ENCODE measurements around the gene ANKRD7.
A peak's percentile ranks its signal among the peaks of the same experiment; 100 is the strongest.
"Not testable (repeated sequence)": the region's sequence is repeated elsewhere in the genome, so short reads cannot be mapped to it uniquely, and the experiment has no call there.

ANKRD7 gene

DNA sequence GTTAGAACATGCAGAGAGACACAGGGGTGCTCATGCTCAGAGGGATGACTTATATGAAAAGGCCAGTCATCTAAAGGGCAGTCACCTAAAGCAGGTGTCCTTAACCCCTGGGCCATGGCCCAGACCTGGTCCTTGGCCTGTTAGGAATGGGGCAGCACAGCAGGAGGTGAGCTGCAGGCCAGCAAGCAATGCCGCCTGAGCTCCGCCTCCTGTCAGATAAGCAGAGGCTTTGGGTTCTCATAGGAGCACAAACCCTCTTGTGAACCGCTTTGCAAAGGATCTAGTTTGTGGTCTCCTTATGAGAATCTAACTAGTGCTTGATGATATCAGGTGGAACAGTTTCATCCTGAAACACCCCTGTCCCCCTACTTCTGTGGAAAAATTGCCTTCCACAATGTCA lies 14.5 kb downstream of the ANKRD7 start:
- DNase-seq (ENCODE audit: low spot score), result no peak

DNA sequence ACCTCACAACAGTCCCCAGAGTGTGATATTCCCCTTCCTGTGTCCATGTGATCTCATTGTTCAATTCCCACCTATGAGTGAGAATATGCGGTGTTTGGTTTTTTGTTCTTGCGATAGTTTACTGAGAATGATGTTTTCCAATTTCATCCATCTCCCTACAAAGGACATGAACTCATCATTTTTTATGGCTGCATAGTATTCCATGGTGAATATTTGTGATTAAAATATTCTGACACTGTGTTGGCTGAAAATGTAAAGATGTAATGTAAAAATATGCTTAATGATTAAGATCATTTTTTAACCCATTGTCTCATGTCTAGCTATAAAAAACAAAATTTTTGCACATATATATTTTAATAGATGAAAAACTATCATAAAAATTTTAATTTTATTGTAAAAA lies 15.8 kb downstream of the ANKRD7 start:
- not testable (repeated sequence) for DNase-seq (ENCODE audit: low spot score)

DNA sequence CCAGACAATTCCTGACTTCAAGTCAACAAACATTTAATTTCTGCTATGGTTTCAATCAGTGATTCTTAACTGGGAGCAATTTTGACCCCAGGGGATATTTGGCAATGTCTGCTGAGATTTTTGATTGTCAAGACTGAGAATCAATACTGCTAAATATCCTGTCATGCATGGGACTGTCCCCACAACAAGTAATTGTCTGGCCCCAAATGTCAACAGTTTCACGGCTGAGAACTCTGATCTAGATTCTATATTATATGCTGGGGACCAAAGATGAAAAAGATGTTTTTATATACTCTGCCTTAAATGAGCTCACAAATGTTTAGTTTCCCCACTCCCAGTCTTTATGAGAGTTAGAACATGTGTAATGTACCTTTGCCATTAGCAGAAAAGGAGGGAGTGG lies 19.2 kb downstream of the ANKRD7 start:
- no peak for DNase-seq (ENCODE audit: low spot score)

DNA sequence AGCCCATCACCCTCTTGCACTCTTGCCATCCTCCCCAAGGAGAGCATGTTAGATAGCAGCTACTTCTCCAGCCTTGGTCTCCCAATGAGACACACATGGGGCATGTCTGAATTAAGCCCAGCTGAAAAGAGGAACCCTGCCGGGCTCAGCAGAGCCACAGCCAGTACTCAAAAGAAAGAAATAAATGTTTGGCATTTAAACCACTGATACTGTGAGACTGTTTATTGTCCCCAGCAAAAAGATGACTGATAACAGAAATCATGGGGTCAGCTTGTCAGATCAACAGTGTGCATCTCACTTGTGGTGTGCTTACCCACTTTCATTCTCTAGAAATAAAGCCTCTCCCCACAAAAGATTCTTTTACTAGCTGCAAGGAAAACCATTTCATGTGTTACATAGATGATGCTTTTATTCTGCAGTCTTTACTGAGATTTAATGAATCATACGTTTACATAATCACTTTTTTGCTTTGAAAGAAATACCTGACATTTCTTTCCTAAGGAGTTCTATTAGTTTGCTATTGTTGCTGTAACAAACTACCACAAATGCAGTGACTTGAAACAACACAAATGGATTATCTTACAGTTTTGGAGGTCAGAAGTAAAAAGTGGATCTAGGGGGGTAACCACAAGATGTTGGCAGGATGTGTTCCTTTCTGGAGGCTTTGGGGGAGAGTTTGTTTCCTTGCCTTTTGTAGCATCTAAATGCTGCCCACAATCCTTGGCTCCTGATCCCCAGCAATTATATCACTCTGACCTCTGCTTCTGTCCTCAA lies 20.9 kb downstream of the ANKRD7 start:
- no peak for DNase-seq (ENCODE audit: low spot score)

DNA sequence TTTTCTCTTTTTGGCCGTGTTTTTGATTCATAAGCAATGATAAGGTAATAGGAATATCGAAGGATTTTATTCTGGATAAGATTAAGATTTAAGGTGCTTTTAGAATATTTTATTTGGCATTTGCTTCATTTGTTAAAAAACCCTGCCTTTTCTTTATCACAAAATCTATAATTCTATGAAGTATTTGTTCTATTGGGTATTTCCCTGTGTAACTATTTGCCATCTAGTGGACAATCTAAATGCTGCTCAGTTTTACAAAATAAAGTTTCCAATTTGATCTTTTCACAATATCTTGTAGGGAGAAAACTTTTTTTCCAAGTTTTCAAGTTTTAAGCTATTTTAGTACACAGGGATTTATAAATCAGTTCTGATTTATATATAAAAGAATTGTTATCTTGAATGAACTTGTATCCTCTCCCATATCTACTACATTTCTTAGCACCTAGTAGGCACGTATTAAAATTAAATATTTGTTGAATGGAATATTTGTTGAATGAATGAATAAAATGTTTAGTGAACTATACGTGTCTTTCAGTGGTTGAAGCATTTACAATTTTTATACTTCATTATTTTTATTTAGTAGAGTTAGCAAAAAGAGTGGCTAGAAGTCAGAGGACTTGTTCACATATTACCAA lies 26.5 kb downstream of the ANKRD7 start:
- DNase-seq (ENCODE audit: low spot score), result no peak

DNA sequence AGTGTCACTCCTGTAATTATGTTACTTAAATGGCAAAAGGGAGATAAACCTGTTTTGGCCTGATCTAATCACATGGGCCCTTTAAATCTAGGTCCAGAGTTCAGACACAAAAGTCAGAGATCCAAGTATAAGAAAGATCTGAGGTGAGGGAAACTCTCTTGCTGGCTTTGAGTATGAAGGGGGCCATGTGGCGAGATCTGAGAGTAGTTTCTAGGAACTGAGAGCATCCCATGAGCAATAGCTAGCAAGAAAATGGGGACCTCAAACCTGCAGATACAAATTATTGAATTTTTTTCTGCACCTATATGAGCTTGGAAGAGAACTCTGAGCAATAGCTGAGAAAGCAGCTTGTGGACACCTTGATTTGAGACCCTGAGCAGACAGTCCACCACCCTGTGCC lies 27.6 kb downstream of the ANKRD7 start:
- DNase-seq (ENCODE audit: low spot score), result no peak

DNA sequence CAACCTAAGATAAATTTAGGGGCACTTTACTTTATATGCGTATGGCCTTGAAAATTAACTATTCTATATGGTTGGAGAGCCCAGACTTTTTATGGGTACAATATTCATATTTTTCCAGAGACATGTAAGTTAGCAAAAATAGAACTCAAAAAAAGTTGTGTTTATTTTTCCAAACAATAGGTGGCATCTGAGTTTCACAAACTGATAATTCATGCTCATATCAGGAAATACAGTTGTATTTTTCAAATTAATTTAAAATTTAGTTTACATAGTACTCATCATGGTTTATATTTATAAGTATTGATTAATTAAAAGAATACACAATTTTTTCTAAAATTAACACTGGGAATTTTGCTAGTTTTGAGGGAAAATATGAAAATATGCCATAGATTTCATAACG lies 34.6 kb downstream of the ANKRD7 start:
- DNase-seq (ENCODE audit: low spot score), result no peak

DNA sequence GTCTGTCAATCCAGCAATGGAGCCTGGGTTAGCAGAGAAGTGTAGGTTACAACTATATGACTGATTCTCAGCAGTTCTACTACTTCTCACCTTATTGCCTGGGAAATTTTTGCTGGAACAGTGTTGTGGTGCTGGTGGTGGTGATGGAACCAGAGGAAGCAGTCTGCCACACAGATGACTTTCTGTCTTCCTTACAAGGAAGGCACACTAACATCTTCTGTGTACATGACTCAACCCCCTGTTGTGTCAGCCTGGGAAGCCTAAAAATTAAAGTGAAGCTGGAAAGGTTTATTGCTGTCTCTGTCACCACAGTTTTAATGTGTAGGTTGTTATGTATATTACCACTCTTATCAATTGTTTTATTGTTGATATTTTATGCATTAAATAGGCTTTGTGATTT lies 40.3 kb downstream of the ANKRD7 start:
- DNase-seq (ENCODE audit: low spot score), result peak; percentile 11

DNA sequence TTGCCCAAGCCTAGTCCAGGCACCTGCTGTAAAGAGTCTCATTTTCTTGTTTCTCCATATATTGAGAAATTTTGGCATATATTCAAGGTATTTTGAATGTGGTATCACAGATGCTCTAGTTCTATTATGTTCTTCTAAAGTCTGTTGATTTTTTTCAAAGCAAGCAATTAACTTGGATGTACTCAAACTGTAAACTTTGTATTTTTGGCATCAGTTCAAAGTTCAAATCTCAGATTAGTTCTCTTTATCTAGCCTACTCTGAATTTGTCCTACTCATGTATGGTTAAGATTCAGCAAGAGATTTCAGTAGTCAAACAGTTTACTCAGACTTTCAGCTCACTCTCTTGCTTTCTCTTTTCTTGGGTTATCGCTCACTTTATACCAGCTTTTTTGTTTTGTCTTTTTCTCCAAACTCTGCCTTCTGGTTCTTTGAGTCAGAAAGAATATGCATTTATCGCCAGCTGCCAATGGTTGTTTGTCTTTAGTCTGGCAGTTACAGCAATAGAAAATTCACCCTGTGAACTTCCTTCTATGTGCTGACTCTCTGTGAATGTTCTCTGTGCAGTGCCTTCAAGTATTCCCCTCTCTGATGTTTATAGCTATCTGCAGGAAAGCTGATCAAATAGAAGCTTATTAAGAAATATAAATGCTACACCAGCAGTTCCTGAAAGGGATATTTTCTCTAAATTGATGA lies 56.0 kb downstream of the ANKRD7 start:
- DNase-seq (ENCODE audit: low spot score), result no peak

DNA sequence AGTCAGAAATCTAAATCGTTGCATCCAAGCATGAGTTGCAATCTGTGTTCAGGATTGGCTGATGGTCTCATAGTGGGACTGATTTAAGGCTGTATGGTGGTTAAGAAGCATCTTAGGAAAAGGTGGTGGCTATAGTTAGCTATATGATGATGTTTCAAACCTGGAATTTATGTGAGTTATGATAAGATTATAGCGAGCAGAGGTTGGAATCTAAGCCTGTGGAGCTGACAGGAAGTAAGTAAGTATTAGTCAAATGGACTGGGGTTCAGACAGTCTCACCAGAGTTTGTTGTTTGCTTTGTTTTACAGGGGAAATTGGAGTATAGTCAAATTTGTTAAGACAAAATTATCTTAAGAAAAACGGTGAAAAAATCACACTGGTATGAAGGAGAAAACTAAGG lies 56.7 kb downstream of the ANKRD7 start:
- DNase-seq (ENCODE audit: low spot score), result no peak

DNA sequence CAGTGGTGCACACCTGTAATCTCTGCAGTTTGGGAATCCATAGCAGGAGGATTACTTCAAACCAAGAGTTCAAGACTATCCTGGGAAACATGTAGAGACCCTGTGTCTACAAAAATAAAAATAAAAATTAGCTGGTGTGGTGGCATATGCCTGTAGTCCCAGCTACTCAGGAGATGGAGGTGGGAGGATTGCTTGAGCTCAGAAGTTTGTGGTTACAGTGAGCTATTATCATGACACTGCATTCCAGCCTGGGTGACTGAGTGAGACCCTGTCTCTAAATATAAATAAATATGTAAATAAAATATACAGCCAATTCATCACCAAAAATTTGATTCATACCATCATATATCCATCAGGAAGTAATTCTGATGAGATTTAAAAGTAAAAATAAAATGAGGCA lies 60.9 kb downstream of the ANKRD7 start:
- DNase-seq (ENCODE audit: low spot score), result no peak

DNA sequence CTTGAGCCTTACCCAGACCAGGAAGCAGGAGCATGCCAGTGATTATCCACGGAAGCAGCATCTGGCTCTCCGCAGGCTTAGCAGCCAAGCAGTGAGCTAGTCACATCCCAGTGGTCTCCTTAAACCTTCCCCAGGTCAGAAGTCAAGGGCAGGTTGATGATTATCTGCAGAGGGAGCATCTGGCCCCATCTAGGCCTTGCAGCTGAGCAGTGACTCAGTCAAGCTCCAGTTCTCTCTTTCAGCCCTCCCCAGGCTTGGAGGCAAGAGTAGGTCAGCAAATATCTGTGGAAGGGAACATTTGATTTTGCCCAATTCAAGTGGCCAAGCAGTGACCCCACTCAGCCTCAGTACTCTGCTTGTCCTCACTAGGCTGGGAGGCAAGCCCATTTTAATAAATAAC lies 61.6 kb downstream of the ANKRD7 start:
- DNase-seq (ENCODE audit: low spot score), result no peak

DNA sequence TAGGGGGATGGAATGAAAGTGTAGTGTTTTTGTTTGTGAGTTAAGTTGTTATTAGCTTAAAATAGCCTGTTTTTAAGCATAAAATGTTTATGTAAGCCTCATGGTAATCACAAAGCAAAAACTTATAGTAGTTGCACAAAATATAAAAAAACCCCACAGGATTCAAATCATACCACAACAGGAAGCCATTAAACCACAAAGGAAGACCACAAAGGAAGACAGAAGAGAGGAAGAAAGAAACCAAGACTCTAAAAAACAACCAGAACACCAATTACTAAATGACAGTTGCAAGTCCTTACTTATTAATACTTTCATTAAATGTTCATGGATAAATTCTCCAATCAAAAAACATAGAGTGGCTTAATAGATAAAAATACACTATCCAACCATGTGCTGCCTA lies 63.6 kb downstream of the ANKRD7 start:
- DNase-seq (ENCODE audit: low spot score), result no peak

DNA sequence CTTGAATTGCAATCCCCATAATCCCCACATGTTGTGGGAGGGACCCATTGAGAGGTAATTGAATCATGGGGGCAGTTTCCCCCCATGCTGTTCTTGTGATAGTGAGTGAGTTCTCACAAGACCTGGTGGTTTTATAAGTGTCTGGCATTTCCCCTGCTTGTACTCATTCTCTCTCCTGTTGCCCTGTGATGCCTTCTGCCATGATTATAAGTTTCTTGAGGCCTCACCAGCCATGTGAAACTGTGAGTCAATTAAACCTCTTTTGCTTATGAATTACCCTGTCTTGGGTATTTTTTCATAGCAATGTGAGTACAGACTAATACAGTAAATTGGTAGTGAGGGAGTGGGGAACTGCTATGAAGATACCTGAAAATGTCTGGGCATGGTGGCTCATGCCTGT lies 65.0 kb downstream of the ANKRD7 start:
- no peak for DNase-seq (ENCODE audit: low spot score)
